Panc1 (cell line): ENCODE measurements around the gene HYCC2.

ENCODE experiments used
- CTCF ChIP-seq: fragments of 450-650 bp; IDR thresholded peaks from 2 replicates; pipeline ENCODE4 v1.5.1; 2017; ENCODE audit warnings: mild to moderate bottlenecking
- POLR2AphosphoS5 ChIP-seq: IDR thresholded peaks from 2 replicates; pipeline ENCODE4 v1.6.1; 2012; ENCODE audit warnings: mild to moderate bottlenecking, low read depth, low read length, moderate library complexity
- SIN3A ChIP-seq: IDR thresholded peaks from 2 replicates; pipeline ENCODE4 v1.6.1; 2012; ENCODE audit warnings: low read depth, mild to moderate bottlenecking, low read length, moderate library complexity, borderline replicate concordance; ENCODE audit not compliant: insufficient read depth
- TCF7L2 ChIP-seq: IDR thresholded peaks from 2 replicates; pipeline ENCODE4 v1.6.1; 2011; ENCODE audit warnings: mild to moderate bottlenecking, low read depth, low read length, inconsistent platforms
- TF ChIP-seq, protein P1 (sequence below), 2 experiments: IDR thresholded peaks; 2 replicates each; pipeline ENCODE4 v1.6.1; 2011 to 2012; ENCODE audit warnings: low read depth in 2 of 2, control low read depth in 1 of 2, low read length in 1 of 2, mild to moderate bottlenecking in 1 of 2, moderate library complexity in 1 of 2; ENCODE audit not compliant: insufficient read depth in 1 of 2

DNA sequence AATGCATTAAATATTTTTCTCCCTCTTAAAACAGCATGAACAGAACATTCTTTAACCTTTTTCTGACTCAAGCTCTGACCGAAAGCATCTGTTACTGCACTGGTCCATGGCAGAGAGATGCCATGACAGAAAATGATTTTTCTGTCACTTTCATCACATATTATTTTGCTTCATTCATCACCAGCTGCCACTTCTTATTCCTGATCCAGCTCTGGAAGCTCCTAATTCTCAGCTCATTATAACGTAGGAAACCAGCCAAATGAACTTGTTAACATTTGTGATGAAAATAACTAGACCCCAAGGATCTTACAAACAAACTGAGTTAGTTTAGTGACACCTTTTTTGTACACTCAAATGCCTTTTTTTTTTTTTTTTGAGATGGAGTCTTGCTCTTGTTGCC lies 36.9 kb upstream of the HYCC2 start:
- TF ChIP-seq SIN3A (no peak), CTCF (no peak), POLR2AphosphoS5 (no peak), TCF7L2 (no peak)
- TF ChIP-seq, protein P1, sequence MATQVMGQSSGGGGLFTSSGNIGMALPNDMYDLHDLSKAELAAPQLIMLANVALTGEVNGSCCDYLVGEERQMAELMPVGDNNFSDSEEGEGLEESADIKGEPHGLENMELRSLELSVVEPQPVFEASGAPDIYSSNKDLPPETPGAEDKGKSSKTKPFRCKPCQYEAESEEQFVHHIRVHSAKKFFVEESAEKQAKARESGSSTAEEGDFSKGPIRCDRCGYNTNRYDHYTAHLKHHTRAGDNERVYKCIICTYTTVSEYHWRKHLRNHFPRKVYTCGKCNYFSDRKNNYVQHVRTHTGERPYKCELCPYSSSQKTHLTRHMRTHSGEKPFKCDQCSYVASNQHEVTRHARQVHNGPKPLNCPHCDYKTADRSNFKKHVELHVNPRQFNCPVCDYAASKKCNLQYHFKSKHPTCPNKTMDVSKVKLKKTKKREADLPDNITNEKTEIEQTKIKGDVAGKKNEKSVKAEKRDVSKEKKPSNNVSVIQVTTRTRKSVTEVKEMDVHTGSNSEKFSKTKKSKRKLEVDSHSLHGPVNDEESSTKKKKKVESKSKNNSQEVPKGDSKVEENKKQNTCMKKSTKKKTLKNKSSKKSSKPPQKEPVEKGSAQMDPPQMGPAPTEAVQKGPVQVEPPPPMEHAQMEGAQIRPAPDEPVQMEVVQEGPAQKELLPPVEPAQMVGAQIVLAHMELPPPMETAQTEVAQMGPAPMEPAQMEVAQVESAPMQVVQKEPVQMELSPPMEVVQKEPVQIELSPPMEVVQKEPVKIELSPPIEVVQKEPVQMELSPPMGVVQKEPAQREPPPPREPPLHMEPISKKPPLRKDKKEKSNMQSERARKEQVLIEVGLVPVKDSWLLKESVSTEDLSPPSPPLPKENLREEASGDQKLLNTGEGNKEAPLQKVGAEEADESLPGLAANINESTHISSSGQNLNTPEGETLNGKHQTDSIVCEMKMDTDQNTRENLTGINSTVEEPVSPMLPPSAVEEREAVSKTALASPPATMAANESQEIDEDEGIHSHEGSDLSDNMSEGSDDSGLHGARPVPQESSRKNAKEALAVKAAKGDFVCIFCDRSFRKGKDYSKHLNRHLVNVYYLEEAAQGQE (IDR thresholded peaks at IDR 0.05; ENCODE audit: insufficient read depth in 1 of 2, low read depth in 2 of 2, low read length in 1 of 2): no peak
